Activated CD8-positive, alpha-beta memory T cell treated with anti-CD3 and anti-CD28 coated beads, Interleukin-2, amount 50 U/mL, for 1 hour (primary cell): ENCODE results near the gene MYOC.
"Not testable (repeated sequence)": the region's sequence is repeated elsewhere in the genome, so short reads cannot be mapped to it uniquely, and the experiment has no call there.

Experiments used
- DNase-seq: peaks from one replicate; pipeline ENCODE4 v3.0.0-alpha.2; 2020; ENCODE audit errors: extremely low read depth

MYOC gene

GRCh38 chr1:171652234-171652822 lies at the start of gene MYOC:
MYOC (minus strand) TSS chr1:171652688; CDS start chr1:171652611, 77 bp downstream.
- no peak for DNase-seq

DNA sequence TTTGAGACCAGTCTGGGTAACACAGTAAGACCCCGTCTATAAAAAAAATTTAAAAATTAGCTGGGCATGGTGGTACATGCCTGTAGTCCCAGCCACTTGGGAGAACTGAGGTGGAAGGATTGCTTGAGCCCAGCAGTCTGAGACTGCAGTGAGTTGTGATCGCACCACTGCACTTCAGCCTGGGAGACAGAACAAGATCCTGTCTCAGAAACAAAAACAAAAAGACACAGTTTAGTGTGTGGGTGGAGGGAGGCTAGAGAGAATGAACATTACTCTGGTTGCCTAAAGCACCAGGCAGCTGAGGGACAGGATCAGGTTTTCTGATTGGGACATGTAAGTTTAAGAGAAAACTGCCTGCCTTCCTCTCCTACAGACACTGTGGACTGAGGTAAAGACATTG lies 47.0 kb upstream of the MYOC start:
- DNase-seq = no peak

- not testable (repeated sequence) for DNase-seq
Observed at GRCh38 chr1:171695772-171696171, 43.3 kb upstream of the MYOC start.

GRCh38 chr1:171693541-171693940 lies 41.1 kb upstream of the MYOC start:
- not testable (repeated sequence) for DNase-seq

- DNase-seq = no peak
Observed at GRCh38 chr1:171683870-171684269, 31.4 kb upstream of the MYOC start.

- DNase-seq = no peak
Observed at GRCh38 chr1:171680339-171680738, 27.9 kb upstream of the MYOC start.

- DNase-seq = no peak
Observed at GRCh38 chr1:171676823-171677222, 24.3 kb upstream of the MYOC start.

GRCh38 chr1:171674431-171675405 lies 22.2 kb upstream of the MYOC start:
- no peak for DNase-seq

GRCh38 chr1:171670739-171671138 lies 18.3 kb upstream of the MYOC start:
- DNase-seq = no peak

DNA sequence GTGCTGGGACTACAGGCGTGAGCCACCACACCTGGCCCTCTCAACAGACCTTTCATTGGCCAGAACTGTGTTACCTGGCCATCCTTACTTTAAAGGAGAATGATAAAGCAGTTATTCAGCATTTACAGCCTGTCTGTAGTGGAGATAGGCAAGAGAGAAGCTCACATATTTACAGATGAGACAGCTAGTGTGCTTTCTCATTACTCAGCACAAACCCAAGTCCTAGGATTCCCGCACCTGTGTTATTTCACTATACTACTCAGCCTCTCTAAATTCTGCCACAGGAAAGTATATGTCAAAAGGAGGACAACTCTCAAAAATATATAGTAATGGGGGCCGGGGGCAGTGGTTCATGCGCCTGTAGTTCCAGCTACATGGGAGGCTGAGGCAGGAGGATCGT lies 15.9 kb upstream of the MYOC start:
- no peak for DNase-seq

GRCh38 chr1:171666114-171666769 lies 13.8 kb upstream of the MYOC start:
- no peak for DNase-seq

DNA sequence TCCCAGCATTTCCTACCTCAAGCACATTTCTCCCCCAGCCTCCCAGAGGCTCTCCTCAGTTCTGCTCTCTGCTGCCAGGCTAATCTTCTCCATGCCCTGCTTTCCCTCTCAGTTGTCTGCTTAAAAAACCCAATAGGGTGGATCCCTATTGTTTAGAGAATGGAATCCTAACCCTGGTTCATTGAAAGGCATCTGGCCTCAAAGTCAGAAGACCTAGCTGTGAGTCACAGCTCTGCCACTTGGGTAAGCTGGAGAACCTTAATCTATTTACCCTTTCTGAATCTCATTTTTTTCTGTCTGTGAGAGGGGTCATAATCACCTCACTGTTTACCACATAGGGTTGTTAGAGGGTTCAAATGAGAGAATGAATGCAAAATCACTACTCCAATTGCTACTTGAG lies 12.5 kb upstream of the MYOC start:
- DNase-seq = no peak

DNA sequence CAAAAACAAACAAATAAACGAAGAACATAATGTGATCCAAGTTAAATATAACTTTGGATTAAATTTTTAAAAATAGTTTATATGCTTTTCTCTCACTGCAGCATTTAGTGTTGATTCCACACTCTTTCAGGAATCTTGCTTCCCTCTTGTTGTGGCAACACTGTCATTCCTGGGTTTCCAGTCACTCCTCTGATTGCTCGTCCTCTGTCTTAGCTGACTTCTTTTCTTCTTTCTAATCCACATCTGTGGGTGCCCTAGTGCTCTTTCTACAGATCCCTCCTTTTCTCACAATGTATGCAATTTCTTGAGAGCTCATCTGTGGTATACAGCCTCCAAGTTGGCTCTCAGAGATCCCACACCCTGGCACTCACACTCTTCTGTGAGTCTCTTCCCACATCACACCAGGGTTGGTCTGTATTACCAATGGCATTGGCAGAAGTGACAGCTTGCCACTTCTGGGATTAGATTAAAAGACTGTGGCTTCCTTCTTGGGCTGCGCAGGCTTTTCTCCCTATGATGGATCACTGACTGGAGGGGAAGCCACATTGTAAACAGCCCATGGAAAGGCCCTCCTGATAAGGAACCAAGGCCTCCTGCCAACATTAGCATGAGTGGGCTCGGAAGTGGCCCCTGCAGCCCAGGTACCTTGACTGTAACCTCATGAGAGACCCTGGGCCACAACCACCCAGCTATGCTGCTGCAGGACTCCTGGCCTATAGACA lies 11.5 kb upstream of the MYOC start:
- DNase-seq = no peak

GRCh38 chr1:171663036-171663853 lies 10.8 kb upstream of the MYOC start:
- no peak for DNase-seq

GRCh38 chr1:171661076-171661650 lies 8.7 kb upstream of the MYOC start:
- DNase-seq = no peak

DNA sequence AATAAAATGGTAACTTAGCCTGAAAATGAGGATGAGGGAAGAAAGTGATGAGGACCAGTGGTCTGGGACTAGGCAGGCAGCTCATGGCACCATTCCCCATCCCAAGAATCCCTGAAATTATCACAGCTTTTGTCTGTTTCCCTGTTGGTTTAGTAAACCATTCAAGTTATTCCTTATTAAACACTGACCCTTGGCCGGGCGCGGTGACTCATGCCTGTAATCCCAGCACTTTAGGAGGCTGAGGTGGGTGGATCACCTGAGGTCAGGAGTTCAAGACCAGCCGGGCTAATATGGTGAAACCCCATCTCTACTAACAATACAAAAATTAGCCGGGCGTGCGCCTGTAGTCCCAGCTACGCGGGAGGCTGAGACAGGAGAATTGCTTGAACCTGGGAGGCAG lies 3.7 kb upstream of the MYOC start:
- DNase-seq = not testable (repeated sequence)

DNA sequence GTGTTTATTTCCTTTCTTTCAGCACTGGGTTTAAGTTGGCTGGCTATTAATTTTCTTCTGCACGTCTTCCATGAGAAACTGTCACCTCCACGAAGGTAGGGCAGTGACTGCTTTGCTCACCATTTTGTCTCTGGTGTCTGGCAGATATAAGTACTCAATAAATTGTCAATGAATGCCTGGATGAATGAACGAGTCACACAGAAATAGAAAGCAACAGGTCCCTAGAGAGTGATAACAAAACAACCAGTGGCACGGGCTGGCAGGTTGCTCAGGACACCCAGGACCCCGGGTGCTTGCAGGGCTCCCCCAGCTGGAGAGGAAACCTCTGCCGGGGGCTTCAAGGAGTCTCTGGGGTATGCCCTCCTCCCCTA lies 3.2 kb upstream of the MYOC start:
- no peak for DNase-seq

GRCh38 chr1:171654942-171655745 lies 2.7 kb upstream of the MYOC start:
- no peak for DNase-seq

DNA sequence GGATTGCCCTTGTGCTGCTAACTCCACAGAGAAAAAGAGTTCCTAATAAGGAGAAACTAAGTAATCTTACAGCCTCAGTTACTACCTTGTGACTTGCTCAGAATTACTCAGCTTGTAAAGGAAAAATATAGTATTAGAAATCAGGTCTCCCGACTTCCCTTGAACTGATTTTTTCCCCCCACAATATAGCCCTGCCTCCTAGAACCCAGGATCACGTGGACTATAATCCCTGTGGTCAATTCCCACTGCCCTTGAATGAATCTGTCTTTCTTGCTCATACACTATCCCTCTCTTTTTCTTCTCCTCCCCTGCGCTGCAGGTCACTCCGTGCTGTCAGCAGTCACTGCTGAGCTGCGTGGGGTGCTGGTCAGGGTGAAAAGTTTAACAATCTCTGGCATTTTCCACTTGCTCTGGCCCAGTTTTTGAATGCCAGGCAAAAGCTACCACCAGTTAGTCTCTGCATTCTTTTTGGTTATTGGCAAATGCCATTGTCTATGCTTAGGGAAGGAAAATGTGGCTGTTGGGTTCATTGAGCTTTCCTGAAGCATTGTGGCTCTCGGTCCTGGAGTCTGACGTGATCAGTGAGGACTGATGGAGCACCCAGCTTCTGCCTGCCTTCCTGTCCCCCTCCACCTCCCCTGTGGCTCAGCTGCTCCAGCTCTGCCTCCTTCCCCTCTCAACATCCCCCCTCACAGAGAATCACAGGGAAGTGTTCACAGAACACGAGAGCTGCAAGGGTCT lies 1.9 kb upstream of the MYOC start:
- no peak for DNase-seq
